ENCODE measurements around the gene DNMT3B. TPM values are rescaled to one million over a fixed set of nuclear protein-coding genes. Genes with fewer than 3 reads are reported as not detected.
A peak's percentile ranks its signal among the peaks of the same experiment; 100 is the strongest.

DNMT3B gene
- total and polyA plus RNA-seq, 2 donors (not counting 1 experiment from before 2014, with no cell fraction given) = 0.15 to 0.47 TPM

DNA sequence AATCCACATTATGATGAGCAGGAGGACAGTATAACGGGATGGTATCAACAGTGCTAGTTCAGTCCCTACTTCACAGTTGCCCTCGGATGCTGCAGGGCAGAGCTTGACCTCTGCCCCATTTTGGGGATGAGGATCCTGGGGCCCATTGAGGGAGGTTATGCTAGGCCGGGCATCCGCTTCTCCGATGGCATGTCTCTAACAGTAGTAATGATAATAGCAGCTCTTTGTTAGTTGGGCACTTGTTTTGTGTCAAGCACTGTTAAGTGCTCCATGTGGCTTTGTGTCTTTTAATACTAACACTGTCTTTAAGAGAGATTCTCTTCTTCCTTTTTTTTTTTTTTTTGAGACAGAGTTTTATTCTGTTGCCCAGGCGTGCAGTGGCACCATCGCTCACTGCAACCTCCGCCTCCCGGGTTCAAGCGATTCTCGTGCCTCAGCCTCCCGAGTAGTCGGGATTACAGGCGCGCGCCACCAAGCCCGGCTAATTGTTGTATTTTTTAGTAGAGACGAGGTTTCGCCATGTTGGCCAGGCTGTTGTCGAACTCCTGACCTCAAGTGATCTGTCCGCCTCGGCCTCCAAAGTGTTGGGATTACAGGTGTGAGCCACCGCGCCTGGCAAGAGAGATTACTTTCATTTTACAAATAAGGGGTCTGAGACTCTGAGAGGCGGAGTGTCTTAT lies 58.7 kb downstream of the DNMT3B start:
- Histone ChIP-seq H3K4me2 (replicated peaks; ENCODE audit: low read depth, low read length, poor library complexity, severe bottlenecking) (peak overlapping the region; percentile 75), H3K4me1 (ENCODE audit: control insufficient read depth in 2 of 2, insufficient read depth in 2 of 2, low read length in 2 of 2) (peaks cover 21% of the 10 kb centered on the region in 2 donors), H3K9ac (ENCODE audit: low read length) (peak overlapping the region; percentile 95), H3K4me3 (ENCODE audit: control extremely low read depth in 1 of 5, extremely low read depth in 1 of 5, insufficient read depth in 1 of 5, low read depth in 2 of 5, low read length in 4 of 5) (peak overlapping the region; percentile 66 to 92 (median 77)), H3K9me3 (ENCODE audit: control extremely low read depth in 1 of 3, control insufficient read depth in 2 of 3, insufficient read depth in 1 of 3, low read length in 2 of 3) (no peaks in the 10 kb centered on the region), H3K36me3 (replicated peaks in 1 of 2; ENCODE audit: control extremely low read depth in 1 of 2, control insufficient read depth in 1 of 2, extremely low read depth in 1 of 2, insufficient read depth in 2 of 2, low read length in 1 of 2) (peaks cover 2% of the 10 kb centered on the region in 2 experiments), H4K20me1 (ENCODE audit: control insufficient read depth, insufficient read depth, low read length, poor library complexity, severe bottlenecking) (peaks cover 53% of the 10 kb centered on the region), H3K79me2 (ENCODE audit: control insufficient read depth, insufficient read depth, low read length) (peaks cover 67% of the 10 kb centered on the region), H3K27me3 (replicated peaks in 1 of 4; ENCODE audit: control extremely low read depth in 1 of 4, control insufficient read depth in 3 of 4, insufficient read depth in 4 of 4, low read length in 3 of 4) (no peaks in the 10 kb centered on the region), H2AFZ (ENCODE audit: insufficient read depth, low read depth, low read length, poor library complexity, severe bottlenecking) (no peak overlapping the region), H3K27ac (ENCODE audit: low read length in 2 of 2) (peak overlapping the region; percentile 89 to 93)
- CTCF ChIA-PET = interaction anchor here (0.7 to 1.7 kb wide), 4 partner anchors 16 to 42 kb away, joined by 3 read pairs; no protein-coding TSS in a partner anchor
- DNase-seq = no peak
- intact Hi-C loops (cut with micrococcal nuclease) = loop anchor here (1.0 to 10.0 kb wide), 3 partner anchors 29 to 994 kb away; partner anchors contain the start of gene CHMP4B
- WGBS (ENCODE audit: insufficient coverage) = 87% methylated on average over 15 of the region's 25 CpGs
- TF ChIP-seq, protein P1, sequence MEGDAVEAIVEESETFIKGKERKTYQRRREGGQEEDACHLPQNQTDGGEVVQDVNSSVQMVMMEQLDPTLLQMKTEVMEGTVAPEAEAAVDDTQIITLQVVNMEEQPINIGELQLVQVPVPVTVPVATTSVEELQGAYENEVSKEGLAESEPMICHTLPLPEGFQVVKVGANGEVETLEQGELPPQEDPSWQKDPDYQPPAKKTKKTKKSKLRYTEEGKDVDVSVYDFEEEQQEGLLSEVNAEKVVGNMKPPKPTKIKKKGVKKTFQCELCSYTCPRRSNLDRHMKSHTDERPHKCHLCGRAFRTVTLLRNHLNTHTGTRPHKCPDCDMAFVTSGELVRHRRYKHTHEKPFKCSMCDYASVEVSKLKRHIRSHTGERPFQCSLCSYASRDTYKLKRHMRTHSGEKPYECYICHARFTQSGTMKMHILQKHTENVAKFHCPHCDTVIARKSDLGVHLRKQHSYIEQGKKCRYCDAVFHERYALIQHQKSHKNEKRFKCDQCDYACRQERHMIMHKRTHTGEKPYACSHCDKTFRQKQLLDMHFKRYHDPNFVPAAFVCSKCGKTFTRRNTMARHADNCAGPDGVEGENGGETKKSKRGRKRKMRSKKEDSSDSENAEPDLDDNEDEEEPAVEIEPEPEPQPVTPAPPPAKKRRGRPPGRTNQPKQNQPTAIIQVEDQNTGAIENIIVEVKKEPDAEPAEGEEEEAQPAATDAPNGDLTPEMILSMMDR (IDR thresholded peaks at IDR 0.05) = no peak
- no peak for TF ChIP-seq EZH2 (IDR thresholded peaks at IDR 0.05; ENCODE audit: borderline replicate concordance, insufficient read depth, low read depth, low read length, poor library complexity, severe bottlenecking)
- H3K9me3 Mint-ChIP-seq (ENCODE audit: insufficient read depth) = no peaks in the 10 kb centered on the region
- peak overlapping the region; percentile 98 for H3K27ac Mint-ChIP-seq
- POLR2A ChIA-PET = no interaction called here
- H3K4me3 Mint-ChIP-seq = peak overlapping the region; percentile 98
- ATAC-seq (ENCODE audit: low read depth) = no peak
- peaks cover 41% of the 10 kb centered on the region for H3K4me1 Mint-ChIP-seq
- no peaks in the 10 kb centered on the region for H3K27me3 Mint-ChIP-seq

DNA sequence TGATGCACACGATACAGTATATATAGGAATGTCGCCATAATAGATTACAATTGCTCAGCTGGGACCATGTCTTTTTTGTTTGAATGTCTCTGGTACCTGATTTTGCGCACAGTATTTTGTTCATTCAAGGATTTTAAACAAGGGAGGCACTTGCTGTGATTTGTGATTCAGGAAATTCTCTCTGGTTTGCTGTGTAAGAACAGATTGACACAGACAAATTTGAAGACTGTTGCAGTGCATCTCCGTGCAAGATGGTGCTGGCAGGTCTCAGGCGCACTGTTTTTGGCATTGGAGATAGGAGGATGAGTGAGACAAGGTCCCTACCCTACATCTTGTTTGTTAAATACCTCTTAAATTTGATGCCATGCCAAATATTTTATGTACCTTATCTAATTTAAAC lies 60.0 kb downstream of the DNMT3B start:
- CTCF ChIA-PET = interaction anchor here (1.4 kb wide), 1 partner anchor 32 kb away, joined by 3 read pairs; no protein-coding TSS in a partner anchor
- Mint-ChIP-seq H3K27ac (no peak overlapping the region), H3K9me3 (ENCODE audit: insufficient read depth) (no peaks in the 10 kb centered on the region), H3K27me3 (no peaks in the 10 kb centered on the region), H3K4me1 (peaks cover 43% of the 10 kb centered on the region), H3K4me3 (peak overlapping the region; percentile 98)
- Histone ChIP-seq H3K4me2 (replicated peaks; ENCODE audit: low read depth, low read length, poor library complexity, severe bottlenecking) (no peak overlapping the region), H3K79me2 (ENCODE audit: control insufficient read depth, insufficient read depth, low read length) (peaks cover 80% of the 10 kb centered on the region), H2AFZ (ENCODE audit: insufficient read depth, low read depth, low read length, poor library complexity, severe bottlenecking) (no peak overlapping the region), H3K4me3 (ENCODE audit: control extremely low read depth in 1 of 5, extremely low read depth in 1 of 5, insufficient read depth in 1 of 5, low read depth in 2 of 5, low read length in 4 of 5) (no peak overlapping the region), H4K20me1 (ENCODE audit: control insufficient read depth, insufficient read depth, low read length, poor library complexity, severe bottlenecking) (peaks cover 61% of the 10 kb centered on the region), H3K27ac (ENCODE audit: low read length in 2 of 2) (peak overlapping the region in 1 of 2 donors; percentile 45), H3K4me1 (ENCODE audit: control insufficient read depth in 2 of 2, insufficient read depth in 2 of 2, low read length in 2 of 2) (peaks cover 21% of the 10 kb centered on the region in 2 donors), H3K9ac (ENCODE audit: low read length) (no peak overlapping the region), H3K36me3 (replicated peaks in 1 of 2; ENCODE audit: control extremely low read depth in 1 of 2, control insufficient read depth in 1 of 2, extremely low read depth in 1 of 2, insufficient read depth in 2 of 2, low read length in 1 of 2) (peaks cover 5 to 8% of the 10 kb centered on the region in 2 experiments), H3K9me3 (ENCODE audit: control extremely low read depth in 1 of 3, control insufficient read depth in 2 of 3, insufficient read depth in 1 of 3, low read length in 2 of 3) (no peaks in the 10 kb centered on the region), H3K27me3 (replicated peaks in 1 of 4; ENCODE audit: control extremely low read depth in 1 of 4, control insufficient read depth in 3 of 4, insufficient read depth in 4 of 4, low read length in 3 of 4) (no peaks in the 10 kb centered on the region)
- POLR2A ChIA-PET = no interaction called here
- DNase-seq (no peak), ATAC-seq (ENCODE audit: low read depth) (no peak)
- WGBS (ENCODE audit: insufficient coverage) = 100% methylated on average over 3 of the region's 5 CpGs
- TF ChIP-seq, protein P1 (IDR thresholded peaks at IDR 0.05) = no peak
- no peak for TF ChIP-seq EZH2 (IDR thresholded peaks at IDR 0.05; ENCODE audit: borderline replicate concordance, insufficient read depth, low read depth, low read length, poor library complexity, severe bottlenecking)
- intact Hi-C loops (cut with micrococcal nuclease) = loop anchor here (5.0 to 10.0 kb wide), 2 partner anchors 285 to 993 kb away; partner anchors contain the start of gene CHMP4B
